ENCODE results near the gene TRPC4. TPM values are rescaled to one million over a fixed set of nuclear protein-coding genes. Genes with fewer than 3 reads are reported as not detected.
A peak's percentile ranks its signal among the peaks of the same experiment; 100 is the strongest.

Gene TRPC4
- total RNA-seq, 1 donor from 2014 or later, result not detected

DNA sequence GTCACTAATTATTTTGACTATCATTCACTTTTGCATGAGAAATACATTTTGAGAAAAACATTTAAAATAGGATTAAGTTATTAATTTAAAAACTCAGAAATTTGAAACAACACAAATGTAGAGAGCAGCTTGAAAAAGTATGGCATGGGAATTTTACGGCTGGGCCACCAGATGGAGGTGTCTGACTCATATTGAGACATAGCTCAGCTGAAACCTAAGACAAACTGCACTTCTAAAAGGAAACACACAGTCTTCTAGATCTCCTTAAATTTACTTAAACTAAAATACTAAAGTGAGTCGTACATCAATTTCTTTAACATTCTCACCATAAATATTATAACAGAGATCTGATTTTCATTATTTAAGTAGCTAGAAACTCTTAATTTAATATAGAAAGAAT lies 229.1 kb downstream of the TRPC4 start:
- Mint-ChIP-seq H3K27ac (ENCODE audit: unreplicated experiment) (no peak overlapping the region), H3K27me3 (ENCODE audit: unreplicated experiment) (peaks cover 1% of the 10 kb centered on the region), H3K4me1 (ENCODE audit: low read depth, unreplicated experiment) (no peaks in the 10 kb centered on the region), H3K9me3 (ENCODE audit: unreplicated experiment) (no peaks in the 10 kb centered on the region), H3K36me3 (ENCODE audit: unreplicated experiment) (no peaks in the 10 kb centered on the region), H3K4me3 (ENCODE audit: unreplicated experiment) (no peak overlapping the region)
- TF ChIP-seq, protein P1, sequence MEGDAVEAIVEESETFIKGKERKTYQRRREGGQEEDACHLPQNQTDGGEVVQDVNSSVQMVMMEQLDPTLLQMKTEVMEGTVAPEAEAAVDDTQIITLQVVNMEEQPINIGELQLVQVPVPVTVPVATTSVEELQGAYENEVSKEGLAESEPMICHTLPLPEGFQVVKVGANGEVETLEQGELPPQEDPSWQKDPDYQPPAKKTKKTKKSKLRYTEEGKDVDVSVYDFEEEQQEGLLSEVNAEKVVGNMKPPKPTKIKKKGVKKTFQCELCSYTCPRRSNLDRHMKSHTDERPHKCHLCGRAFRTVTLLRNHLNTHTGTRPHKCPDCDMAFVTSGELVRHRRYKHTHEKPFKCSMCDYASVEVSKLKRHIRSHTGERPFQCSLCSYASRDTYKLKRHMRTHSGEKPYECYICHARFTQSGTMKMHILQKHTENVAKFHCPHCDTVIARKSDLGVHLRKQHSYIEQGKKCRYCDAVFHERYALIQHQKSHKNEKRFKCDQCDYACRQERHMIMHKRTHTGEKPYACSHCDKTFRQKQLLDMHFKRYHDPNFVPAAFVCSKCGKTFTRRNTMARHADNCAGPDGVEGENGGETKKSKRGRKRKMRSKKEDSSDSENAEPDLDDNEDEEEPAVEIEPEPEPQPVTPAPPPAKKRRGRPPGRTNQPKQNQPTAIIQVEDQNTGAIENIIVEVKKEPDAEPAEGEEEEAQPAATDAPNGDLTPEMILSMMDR (IDR thresholded peaks at IDR 0.05; ENCODE audit: partially characterized antibody, unreplicated experiment), result peak; percentile 51
- no peak for DNase-seq

DNA sequence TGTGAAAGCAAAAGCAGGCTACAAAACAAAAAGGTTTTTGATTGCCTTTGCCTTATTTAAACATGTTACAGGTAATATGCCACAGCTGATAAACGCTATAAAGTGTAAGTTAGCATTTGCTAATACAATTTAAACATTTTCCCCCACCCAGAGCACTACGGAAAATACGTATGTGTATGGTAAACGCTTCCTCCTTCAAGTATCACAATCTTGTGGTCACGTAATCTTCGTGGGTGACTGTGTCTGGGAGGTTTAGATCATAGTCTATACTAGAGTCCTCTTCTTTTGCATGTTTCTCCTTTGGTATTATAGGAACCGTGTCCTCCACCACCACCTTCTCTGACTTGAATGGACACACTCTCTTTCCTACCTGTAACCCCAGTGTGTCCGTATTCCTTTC lies 232.9 kb downstream of the TRPC4 start:
- DNase-seq, result no peak
- no peak overlapping the region for H3K27ac Mint-ChIP-seq (ENCODE audit: unreplicated experiment)
- H3K27me3 Mint-ChIP-seq (ENCODE audit: unreplicated experiment), result no peaks in the 10 kb centered on the region
- no peaks in the 10 kb centered on the region for H3K4me1 Mint-ChIP-seq (ENCODE audit: low read depth, unreplicated experiment)
- H3K9me3 Mint-ChIP-seq (ENCODE audit: unreplicated experiment), result no peaks in the 10 kb centered on the region
- TF ChIP-seq, protein P1 (IDR thresholded peaks at IDR 0.05; ENCODE audit: partially characterized antibody, unreplicated experiment), result no peak
- no peak overlapping the region for H3K4me3 Mint-ChIP-seq (ENCODE audit: unreplicated experiment)
- H3K36me3 Mint-ChIP-seq (ENCODE audit: unreplicated experiment), result no peaks in the 10 kb centered on the region

DNA sequence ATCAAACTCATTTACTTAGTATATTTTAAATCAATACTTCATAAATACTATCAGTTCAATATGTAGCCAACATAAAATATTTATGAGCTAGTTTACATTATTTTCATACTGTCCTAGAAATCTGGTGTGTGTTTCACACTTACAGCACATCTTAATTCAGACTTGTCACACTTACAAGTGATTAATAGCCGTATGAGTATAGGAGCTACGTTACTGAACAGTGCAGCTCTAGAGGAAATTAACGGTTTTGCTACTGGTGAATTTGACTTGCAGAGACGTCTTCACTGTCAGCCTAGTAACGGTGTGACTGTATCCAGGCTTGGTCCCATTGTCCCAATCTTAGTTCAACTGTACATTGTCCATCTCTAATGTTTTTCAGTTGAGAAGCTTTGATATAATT lies 237.3 kb downstream of the TRPC4 start:
- H3K4me3 Mint-ChIP-seq (ENCODE audit: unreplicated experiment), result no peak overlapping the region
- H3K27me3 Mint-ChIP-seq (ENCODE audit: unreplicated experiment), result no peaks in the 10 kb centered on the region
- H3K27ac Mint-ChIP-seq (ENCODE audit: unreplicated experiment), result no peak overlapping the region
- DNase-seq, result no peak
- no peaks in the 10 kb centered on the region for H3K9me3 Mint-ChIP-seq (ENCODE audit: unreplicated experiment)
- H3K4me1 Mint-ChIP-seq (ENCODE audit: low read depth, unreplicated experiment), result no peaks in the 10 kb centered on the region
- TF ChIP-seq, protein P1 (IDR thresholded peaks at IDR 0.05; ENCODE audit: partially characterized antibody, unreplicated experiment), result no peak
- peaks cover 4% of the 10 kb centered on the region for H3K36me3 Mint-ChIP-seq (ENCODE audit: unreplicated experiment)

DNA sequence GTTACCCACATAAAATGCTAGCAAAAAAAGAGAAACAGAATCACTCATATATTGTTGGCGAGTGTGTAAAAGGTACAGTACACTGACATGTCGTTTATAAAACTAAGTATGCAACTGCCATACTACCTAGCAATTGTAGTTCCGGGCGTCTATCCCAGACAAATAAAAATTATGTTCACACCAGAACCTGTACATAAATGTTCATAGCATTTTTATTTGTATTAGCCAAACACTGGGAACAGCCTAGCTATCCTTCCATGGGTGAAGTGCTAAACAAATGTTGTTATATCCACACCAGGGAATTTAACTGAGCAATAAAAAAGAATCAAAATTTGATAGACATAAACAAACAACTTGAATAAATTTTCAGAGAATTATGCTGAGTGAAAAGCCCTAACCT lies 242.1 kb downstream of the TRPC4 start:
- H3K4me1 Mint-ChIP-seq (ENCODE audit: low read depth, unreplicated experiment), result no peaks in the 10 kb centered on the region
- DNase-seq, result no peak
- H3K4me3 Mint-ChIP-seq (ENCODE audit: unreplicated experiment), result no peak overlapping the region
- TF ChIP-seq, protein P1 (IDR thresholded peaks at IDR 0.05; ENCODE audit: partially characterized antibody, unreplicated experiment), result no peak
- H3K27me3 Mint-ChIP-seq (ENCODE audit: unreplicated experiment), result no peaks in the 10 kb centered on the region
- no peak overlapping the region for H3K27ac Mint-ChIP-seq (ENCODE audit: unreplicated experiment)
- no peaks in the 10 kb centered on the region for H3K9me3 Mint-ChIP-seq (ENCODE audit: unreplicated experiment)
- peaks cover 4% of the 10 kb centered on the region for H3K36me3 Mint-ChIP-seq (ENCODE audit: unreplicated experiment)

DNA sequence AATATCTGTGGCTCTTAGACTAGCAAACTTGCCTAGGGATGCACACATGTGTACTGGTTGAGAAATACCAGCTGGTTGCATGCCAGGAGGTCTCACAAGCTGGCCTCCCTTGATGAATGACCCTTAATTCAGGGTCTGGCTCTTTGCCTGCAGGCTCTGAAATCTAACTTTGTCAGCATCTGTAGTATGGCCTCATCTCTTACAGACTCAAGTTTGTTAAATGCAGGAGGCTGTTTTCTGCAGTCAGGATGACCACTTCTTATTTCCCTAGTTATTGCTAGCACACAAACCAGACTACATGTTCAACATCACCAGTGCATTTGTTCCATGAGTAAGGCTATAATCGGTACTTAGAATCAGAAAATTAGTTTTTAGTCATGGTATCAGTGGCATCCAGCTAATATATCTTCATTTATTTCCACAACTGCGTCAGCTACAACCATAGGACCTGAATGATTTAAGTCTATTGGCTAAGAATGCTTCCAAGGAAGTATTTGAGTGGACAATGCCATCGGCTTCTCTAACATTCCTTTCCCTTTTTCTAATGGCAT lies 247.7 kb downstream of the TRPC4 start:
- TF ChIP-seq, protein P1 (IDR thresholded peaks at IDR 0.05; ENCODE audit: partially characterized antibody, unreplicated experiment), result no peak
- no peak for DNase-seq
- Mint-ChIP-seq H3K9me3 (ENCODE audit: unreplicated experiment) (no peaks in the 10 kb centered on the region), H3K4me3 (ENCODE audit: unreplicated experiment) (no peak overlapping the region), H3K36me3 (ENCODE audit: unreplicated experiment) (no peaks in the 10 kb centered on the region), H3K4me1 (ENCODE audit: low read depth, unreplicated experiment) (peaks cover 7% of the 10 kb centered on the region), H3K27ac (ENCODE audit: unreplicated experiment) (no peak overlapping the region), H3K27me3 (ENCODE audit: unreplicated experiment) (no peaks in the 10 kb centered on the region)
